Smooth muscle cell of the umbilical artery (primary cell): ENCODE measurements around the gene GTF2I. TPM values are rescaled to one million over a fixed set of nuclear protein-coding genes. Genes with fewer than 3 reads are reported as not detected.

Source experiments
- total RNA-seq: library from RNA; depleted of rRNA; stranded (reverse); fragments of >200 nt; gene quantifications from 2 replicates; pipeline ENCODE4 v1.2.3, GENCODE V29; 2014

The GTF2I gene
- total RNA-seq = 97.4 and 146 TPM in 2 replicates

GRCh38 chr7:74657692-74658177 lies at the start of gene GTF2I:
TSS of gene GTF2I (plus strand) at chr7:74657718. CDS start at chr7:74689129, 31,411 bp downstream.

GRCh38 chr7:74773760-74774750 lies 116.5 kb downstream of the GTF2I start, which contains the start of gene NCF1:
TSS of gene NCF1 (plus strand) at chr7:74774011. CDS start at chr7:74774032, 21 bp downstream.

Other genes starting within 250 kb of the GTF2I start
- gene GTF2IRD1, start 203.8 kb upstream of the GTF2I start, total RNA-seq = 19.0 and 23.2 TPM in 2 replicates
- gene NCF1, start 116.3 kb downstream of the GTF2I start, total RNA-seq = not detected in 2 replicates
- gene GTF2IRD2, start 193.9 kb downstream of the GTF2I start, total RNA-seq = 4.5 and 4.9 TPM in 2 replicates